H1 (cell line): ENCODE results near the gene ACAD9. TPM values are rescaled to one million over a fixed set of nuclear protein-coding genes. Genes with fewer than 3 reads are reported as not detected.

Experiments used
- GABPA ChIP-seq: IDR thresholded peaks from 2 replicates; pipeline ENCODE4 v1.6.1; 2011; ENCODE audit warnings: mild to moderate bottlenecking, low read length, moderate library complexity, borderline replicate concordance; ENCODE audit not compliant: insufficient read depth
- GTF2F1 ChIP-seq: IDR thresholded peaks from 2 replicates; pipeline ENCODE4 v1.6.1; 2012; ENCODE audit warnings: low read depth, low read length, improper control_type of control experiment, borderline replicate concordance
- HDAC2 ChIP-seq, 2 experiments: fragments of 300-600 bp in 1 of 2; sonication (generic) in 1 of 2; IDR thresholded peaks; 2 replicates each; pipeline ENCODE4 v1.6.1; 2011 to 2012; ENCODE audit warnings: low read depth in 2 of 2, low read length in 2 of 2, mild to moderate bottlenecking in 2 of 2, moderate library complexity in 2 of 2, borderline replicate concordance in 1 of 2, inconsistent platforms in 1 of 2
- JUND ChIP-seq: IDR thresholded peaks from 2 replicates; pipeline ENCODE4 v1.6.1; 2011; ENCODE audit warnings: mild to moderate bottlenecking, improper control_type of control experiment, low read length
- RBBP5 ChIP-seq: IDR thresholded peaks from 2 replicates; pipeline ENCODE4 v1.7.1; 2012; ENCODE audit warnings: low read depth, mild to moderate bottlenecking, inconsistent platforms, low read length, moderate library complexity, borderline replicate concordance
- TAF1 ChIP-seq: IDR thresholded peaks from 2 replicates; pipeline ENCODE4 v1.6.1; 2011; ENCODE audit warnings: mild to moderate bottlenecking, low read depth, low read length
- ZNF274 ChIP-seq: IDR thresholded peaks from 2 replicates; pipeline ENCODE4 v1.7.0; 2012; ENCODE audit warnings: low read length, borderline replicate concordance; ENCODE audit errors: extremely low read depth
- polyA plus RNA-seq, 7 experiments: library from polyadenylated mRNA; depleted of rRNA in 3 of 7; stranded (reverse) in 5 of 7; unstranded in 2 of 7; fragments of >200 nt in 5 of 7; fragments of 200-250 nt in 2 of 7; gene quantifications; 1 replicate in 5 of 7; 2 replicates in 1 of 7; 4 replicates in 1 of 7; pipeline versions ENCODE4 v1.2.1 to v1.2.3, GENCODE V29; 2011 to 2013; ENCODE audit warnings: missing spikeins in 2 of 7, mixed read lengths in 2 of 7
- total RNA-seq: library from RNA; stranded (reverse); fragmentation: NEBNext Ultra II Directional; extraction: Animal tissue kit (Norgen Biotek cat#: 25700); gene quantifications from 2 replicates; pipeline ENCODE4 v1.2.1, GENCODE V29; 2021

The ACAD9 gene
- total and polyA plus RNA-seq, 2 of the 8 experiments (the other 6 are each of a cell fraction or from before 2014, with no cell fraction given): 27.5 to 28.9 TPM

GRCh38 chr3:128841926-128842920 is 37.2 kb upstream of the ACAD9 start (continued):
- no peak for TF ChIP-seq ZNF274
- no peak for TF ChIP-seq RBBP5
- TF ChIP-seq GABPA: no peak
- TF ChIP-seq GTF2F1: no peak
- no peak for TF ChIP-seq TAF1
- no peak for TF ChIP-seq JUND
- no peak for TF ChIP-seq HDAC2 (IDR thresholded peaks at IDR 0.05; ENCODE audit: borderline replicate concordance in 1 of 2, low read depth in 2 of 2, low read length in 2 of 2)
